ENCODE data around the gene SLC35F1.
"Not testable (repeated sequence)": the region's sequence is repeated elsewhere in the genome, so short reads cannot be mapped to it uniquely, and the experiment has no call there.

The SLC35F1 gene

DNA sequence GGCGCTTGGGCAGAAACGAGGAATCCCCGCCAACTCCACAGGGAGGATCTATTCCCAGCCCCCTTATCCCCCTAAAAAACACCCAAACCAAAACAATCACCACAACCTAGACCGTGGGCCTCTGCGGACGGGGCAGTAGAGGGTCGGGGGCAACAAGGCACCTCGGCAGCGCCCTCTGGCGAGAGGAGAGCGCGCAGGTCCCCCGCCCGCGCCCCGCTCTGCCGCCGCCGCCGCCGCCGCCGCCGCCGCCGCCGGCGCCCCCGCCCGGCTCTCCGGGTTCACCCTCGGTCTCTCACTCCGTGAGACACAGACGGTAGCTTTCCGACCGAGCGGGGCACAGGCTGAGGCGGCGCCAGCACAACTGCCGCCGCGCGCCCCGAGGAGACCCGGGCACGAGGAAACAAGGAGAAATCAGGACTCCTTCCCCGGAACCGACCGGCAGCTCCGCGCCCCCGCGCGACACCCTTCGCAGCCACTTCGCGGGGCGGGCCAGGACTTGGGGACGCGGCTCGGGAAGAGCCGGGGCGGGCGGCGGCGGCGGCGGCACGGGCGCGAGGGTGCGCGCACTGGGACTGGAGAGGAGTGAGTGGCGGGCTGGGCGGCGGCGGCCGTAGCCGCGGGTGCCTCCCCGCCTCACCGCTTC, at the start of gene SLC35F1:
SLC35F1 (plus strand) TSS at position 307 of the 643 bp plus-strand sequence.
- DNase-seq (ENCODE audit: low spot score): no peak

DNA sequence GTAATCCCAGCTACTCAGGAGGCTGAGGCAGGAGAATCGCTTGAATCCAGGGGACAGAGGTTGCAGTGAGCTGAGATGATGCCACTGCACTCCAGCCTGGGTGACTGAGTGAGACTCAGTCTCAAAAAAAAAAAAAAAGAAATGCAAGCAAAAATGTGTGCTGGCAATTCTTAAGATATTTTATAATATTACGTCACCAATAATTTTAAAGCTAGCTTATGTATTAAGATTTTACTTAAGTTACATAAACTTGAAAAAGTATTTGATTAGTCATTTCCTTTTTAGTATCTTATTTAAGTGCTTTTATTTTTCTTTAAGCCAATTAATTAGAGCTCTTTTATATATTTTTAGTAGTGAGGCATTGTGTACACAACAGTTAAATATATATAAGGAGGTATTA, 48.5 kb upstream of the SLC35F1 start:
- DNase-seq (ENCODE audit: low spot score): not testable (repeated sequence)

DNA sequence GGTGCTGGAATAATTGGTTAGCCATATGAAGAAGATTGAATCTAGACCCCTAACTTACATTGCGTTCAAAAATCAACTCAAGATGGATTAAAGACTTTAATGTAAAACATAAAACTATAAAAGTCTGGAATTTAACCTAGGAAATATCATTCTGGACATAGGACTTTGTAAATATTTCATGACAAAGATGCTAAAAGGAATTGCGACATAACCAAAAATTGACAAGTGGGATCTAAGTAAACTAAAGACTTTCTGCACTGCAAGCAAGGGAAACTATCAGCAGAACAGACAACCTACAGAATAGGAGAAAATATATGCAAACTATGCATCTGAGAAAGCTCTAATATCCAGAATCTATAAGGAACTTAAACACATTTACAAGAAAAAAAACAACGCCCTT, 45.5 kb upstream of the SLC35F1 start:
- DNase-seq (ENCODE audit: low spot score): no peak

DNA sequence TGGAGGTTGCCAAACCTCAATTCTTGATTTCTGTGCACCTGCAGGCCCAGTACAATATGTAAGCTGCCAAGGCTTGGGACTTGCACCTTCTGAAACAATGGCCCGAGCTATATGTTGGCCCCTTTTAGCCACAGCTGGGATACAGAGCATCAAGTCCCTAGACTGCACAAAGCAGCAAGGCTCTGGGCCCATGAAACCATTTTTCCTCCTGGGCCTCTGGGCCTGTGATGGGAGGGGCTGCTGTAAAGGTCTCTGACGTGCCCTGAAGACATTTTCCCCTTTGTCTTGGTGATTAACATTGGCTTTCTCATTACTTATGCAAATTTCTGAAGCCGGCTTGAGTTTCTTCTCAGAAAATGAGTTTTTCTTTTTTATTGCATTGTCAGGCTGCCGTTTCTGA, 40.5 kb upstream of the SLC35F1 start:
- DNase-seq (ENCODE audit: low spot score): no peak

DNA sequence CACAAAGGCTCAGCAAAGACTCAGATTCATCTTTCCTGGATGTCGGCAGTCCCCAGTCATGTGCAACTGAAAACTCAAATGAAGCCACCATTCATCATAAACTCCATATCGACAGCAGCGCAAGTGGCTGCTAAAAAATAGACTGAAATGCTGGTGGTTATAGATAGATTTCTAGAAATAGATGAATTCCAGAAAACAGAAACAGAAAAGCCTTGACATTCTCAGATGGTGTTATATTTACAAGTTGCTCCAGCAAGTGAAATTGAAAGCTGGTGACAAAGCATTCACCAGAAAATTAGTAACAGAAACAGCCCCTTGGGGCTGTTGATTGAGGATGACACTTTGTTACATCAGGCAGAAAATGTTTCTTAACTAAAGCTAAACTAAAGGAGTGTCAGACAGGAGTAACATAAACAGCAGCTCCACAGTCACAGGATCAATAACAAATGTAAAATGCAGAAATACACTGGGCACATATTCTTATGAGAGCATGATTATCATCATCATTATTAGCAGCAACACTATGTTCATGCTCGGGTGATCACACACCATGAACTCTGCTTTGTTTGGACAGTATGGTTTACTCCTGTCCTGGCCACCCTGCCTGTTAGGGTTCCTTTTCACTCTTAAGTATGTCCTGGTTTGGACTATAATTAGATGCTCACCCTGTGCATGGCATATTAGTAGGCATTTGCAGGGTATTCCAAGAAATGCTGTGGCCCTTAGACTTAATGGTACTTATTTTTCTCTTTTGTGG, 36.4 kb upstream of the SLC35F1 start:
- no peak for DNase-seq (ENCODE audit: low spot score)

DNA sequence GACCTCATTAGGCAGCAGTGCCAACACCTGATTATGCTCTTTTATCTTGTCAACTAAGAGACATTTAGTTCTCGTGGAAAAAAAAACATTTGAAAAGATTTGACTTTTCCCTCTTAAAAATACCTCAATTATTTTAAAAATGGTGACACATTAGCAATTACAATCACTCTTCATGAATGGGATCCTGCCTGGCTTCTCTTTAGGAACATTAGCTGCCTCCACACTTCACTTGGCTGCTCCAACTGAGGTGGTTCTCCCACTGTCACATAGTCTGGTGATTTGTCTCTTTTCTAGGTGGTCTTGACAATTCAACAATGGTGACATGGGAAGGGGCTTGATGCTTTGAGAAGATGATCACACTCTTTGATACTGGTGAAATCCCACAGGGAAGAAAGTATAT, 26.2 kb upstream of the SLC35F1 start:
- no peak for DNase-seq (ENCODE audit: low spot score)

DNA sequence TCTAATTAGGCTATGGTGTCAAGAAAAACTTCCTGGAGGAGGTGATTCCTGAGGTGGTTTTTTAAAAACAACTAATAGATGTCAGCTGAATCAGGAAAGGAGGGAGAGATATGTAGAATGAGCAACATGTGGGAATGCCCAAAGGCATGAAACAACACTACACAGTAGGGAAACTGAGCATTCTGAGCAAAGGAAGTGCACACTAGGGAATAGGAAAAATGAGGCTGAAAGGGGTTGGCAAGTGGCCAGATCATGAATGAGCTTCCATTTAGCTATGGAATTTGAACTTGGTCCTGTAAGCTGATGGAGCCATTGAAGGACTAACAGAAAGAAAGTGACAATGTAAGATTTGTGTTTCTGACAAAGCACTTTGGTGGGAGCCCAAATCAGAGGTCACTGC, 16.9 kb upstream of the SLC35F1 start:
- no peak for DNase-seq (ENCODE audit: low spot score)

DNA sequence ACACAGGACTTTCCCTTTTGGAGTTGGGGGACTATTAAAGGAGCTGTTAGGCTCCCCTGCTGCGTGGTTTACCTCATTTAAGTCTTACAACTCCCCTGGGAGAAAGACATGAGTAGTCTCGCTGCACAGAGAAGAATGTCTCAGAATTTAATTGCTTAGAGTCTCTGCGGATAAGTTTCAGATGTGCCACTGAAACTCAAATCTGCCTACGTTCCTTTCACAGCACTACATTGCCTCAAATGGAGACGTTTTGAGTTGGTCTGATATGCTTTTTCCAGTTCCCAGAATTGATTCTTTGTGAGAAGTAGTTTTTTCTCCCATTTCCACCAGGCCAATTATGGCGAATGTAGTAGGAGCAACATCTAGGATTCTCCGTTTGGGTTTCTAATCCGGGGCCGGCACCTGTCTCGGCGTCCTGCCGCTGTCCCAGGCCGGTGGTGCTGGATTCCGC, 532 bp upstream of the SLC35F1 start:
- DNase-seq (ENCODE audit: low spot score): no peak

DNA sequence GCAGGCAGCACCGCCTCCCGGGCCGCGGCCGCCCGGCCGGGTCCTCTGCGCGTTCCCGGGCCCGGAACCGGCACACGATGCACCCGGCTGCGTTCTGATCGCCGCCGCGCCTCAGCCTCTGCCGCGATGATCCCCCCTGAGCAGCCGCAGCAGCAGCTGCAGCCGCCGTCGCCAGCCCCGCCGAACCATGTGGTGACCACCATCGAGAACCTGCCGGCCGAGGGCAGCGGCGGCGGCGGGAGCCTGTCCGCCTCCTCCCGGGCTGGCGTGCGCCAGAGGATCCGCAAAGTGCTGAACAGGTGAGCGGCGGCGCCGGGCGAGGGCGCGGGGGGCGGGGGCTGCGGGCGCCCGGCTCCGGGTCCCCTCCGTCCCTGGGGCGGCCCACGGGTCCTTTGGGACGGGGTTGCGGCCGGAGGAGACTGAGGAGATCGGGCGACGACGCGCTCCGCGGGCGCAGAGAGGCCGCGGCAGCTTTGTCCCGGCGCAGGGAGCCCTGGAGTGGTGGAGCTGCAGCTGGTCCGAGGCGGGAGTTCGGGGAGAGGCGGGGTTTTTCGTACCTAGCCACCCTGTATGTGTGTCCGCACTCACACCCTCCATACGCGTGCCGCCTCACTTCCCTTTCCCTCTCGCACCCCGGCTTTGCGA, 659 bp downstream of the SLC35F1 start:
- no peak for DNase-seq (ENCODE audit: low spot score)

DNA sequence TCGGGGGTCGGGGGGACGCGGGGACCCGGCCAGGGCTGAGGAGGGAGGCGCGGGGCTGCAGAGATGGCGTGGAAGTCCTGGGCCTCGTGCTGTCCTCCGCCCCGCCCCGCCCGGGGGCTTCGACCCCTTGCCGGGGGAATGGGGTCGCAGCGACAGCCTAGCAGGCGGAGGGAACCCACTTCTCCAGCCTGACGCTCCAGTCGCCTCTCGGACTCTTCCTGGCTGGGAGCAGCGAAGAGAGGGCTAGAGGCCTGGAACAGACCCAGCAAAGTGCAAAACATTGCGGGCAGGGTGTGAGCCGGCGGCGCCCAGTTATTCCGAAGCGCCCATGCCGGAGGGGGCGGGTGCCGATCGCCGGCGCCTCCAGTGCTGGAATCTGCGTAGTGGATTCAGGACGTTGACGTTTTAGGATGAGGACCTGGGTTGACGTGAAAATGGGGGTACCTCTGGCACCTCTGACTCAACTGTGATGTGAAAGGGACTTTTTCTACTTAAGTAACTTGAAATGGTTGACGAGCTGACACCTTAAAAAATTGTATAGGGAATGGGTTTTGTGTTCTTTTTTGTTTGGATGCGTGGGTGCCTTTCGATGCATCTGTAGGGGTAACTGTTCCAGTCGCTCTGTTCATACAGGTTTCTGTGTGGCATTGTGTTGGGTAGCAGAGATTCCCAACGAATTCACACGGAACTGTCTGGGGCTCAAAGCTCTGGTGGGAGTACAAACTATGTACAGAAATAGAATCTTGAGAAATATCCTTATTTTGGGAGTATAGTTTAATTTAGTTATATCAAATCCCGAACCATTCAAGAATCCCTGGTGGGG, 1.4 kb downstream of the SLC35F1 start:
- no peak for DNase-seq (ENCODE audit: low spot score)

DNA sequence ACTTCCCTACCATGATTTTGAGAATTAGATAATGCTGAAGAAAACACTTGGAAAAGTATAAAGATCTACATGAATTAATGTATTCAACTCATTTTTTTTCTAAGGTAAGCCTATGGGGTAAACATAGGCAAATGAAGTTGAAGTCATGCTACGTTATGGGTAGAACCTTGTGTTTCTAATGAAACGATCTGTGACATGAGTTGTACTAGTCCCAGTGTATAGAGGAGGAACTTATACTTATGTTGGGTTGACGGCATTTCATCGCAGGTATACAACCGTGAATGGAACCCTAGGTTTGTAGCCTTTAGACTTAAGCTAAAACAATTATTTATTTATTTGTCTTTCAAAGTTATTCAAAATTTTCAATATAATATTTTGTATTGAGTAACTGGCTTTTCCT, 2.6 kb downstream of the SLC35F1 start:
- no peak for DNase-seq (ENCODE audit: low spot score)

DNA sequence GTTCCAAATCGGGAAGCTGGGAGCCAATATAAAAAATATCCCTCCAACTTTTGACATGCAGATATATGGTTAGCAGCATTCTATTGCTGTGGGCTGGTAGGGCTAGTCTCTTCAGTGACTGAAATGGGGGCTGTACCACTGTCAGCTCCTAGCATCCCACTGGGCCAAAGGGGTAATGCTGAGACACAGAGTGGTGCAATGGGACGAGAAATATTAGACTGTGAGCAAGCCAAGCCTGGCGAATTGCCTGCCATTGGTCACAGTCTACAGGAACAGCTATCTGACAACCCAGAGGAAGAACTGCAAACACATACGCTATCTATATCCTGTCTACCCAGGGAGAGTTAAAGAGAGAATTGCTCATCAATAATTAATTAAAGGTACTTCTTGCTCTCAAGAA, 3.5 kb downstream of the SLC35F1 start:
- no peak for DNase-seq (ENCODE audit: low spot score)

DNA sequence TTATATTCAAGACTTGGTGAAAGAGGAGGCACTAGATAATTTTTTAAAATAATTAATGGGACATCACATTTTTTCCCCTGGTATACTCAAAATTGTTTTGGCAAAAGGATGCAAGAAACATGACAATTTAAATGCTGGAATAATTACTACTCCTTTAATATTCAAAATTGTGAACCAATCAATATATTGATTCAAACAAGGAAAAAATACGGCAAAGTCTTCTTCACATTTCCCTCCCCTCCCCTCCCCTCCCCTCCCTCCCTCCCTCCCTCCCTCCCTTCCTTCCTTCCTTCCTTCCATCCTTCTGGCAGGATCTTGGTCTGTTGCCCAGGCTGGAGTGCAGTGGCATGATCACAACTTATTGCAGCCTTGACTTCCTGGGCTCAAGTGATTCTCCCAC, 4.1 kb downstream of the SLC35F1 start:
- no peak for DNase-seq (ENCODE audit: low spot score)

DNA sequence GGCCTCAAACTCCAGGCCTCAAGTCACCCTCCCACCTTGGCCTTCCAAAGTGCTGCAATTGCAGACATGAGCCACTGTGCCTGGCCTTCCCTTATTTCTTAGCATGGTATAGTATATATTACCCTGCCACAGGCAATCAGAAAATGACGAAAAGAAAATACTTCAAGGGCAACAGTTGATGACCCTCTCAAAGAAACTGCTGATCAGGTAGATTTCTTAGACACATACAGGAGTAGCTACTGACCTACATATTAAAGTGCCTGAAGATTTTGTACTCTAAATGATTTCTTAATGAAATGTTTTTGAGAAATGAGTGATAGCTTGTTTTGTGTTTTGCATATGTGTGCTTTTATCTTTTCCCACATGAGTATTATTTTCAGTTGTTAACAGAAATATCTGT, 4.6 kb downstream of the SLC35F1 start:
- no peak for DNase-seq (ENCODE audit: low spot score)

DNA sequence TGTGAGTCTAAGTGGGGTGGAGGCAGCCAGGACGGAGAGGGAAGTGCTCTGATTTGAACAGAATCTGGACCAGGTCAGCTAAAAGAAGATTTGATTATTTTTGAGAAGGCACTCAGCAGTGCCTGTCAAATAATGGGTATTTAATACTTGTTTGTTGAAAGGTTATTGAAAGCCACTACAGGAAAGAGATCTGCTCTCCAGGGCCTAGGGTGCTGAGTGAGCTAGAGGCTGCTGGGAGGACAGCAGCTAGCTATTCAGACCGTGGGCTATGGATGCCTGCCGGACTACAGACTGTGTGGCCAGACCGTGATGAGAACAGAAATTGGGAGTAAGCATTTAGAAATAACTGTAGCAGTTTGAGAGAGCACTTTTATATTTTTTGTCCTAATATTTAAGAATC, 8.8 kb downstream of the SLC35F1 start:
- DNase-seq (ENCODE audit: low spot score): no peak

DNA sequence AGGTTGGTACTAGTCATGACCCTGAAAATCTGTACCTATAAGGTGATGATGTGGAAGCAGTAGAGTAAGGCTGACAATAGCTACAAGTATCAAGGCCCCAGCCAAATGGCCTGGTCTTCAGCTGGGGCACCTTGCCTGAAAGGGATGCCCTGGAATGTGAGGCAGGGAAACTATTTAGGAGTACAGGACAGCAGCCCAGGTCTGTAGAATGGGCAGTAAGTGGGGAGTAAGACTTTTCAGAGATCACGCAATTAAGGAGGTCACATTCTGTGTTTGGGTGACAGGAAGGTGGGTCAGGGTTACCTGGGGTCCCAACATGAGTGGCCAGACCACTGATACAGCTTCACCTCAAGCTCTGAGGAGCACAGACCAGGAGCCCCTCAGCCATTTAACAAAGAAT, 9.4 kb downstream of the SLC35F1 start:
- DNase-seq (ENCODE audit: low spot score): no peak

DNA sequence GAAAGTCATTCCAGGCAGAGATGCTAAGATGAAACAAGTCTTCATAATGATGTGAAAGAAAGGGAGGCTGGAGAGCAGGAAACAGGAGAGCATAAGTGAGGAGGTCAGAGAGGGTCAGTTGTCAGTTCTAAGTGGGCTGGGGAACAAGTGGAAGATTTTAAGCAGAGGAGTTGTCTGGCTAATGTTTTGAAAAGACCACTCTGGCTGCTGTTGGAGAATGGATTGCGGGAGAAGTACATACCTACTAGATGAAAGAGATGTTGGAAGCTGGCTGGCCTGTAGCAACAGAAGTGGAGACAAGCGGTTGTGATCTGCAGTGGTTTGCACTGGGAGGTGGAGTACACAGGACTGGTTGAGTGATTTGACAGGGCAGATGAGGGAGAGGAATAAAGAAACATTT, 10.1 kb downstream of the SLC35F1 start:
- no peak for DNase-seq (ENCODE audit: low spot score)

DNA sequence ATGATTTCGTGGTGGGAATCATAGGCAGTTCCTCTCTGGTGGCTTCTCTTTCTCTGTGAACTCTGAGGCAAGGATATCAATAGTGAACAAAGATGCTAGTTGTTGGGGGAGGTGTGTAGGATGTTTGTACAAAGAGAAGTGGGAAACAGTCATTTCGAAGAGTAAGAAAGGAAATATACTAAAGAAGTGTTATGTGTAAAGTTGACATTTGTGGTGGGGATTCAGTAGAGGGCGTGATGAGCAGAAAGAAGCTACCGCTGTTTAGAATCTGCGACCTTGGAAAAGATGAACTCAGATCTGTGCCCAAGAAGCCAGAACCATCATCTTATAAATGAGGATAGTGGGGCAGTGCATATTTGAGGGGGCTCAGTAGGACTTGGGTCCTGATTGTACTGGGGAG, 11.4 kb downstream of the SLC35F1 start:
- DNase-seq (ENCODE audit: low spot score): no peak

DNA sequence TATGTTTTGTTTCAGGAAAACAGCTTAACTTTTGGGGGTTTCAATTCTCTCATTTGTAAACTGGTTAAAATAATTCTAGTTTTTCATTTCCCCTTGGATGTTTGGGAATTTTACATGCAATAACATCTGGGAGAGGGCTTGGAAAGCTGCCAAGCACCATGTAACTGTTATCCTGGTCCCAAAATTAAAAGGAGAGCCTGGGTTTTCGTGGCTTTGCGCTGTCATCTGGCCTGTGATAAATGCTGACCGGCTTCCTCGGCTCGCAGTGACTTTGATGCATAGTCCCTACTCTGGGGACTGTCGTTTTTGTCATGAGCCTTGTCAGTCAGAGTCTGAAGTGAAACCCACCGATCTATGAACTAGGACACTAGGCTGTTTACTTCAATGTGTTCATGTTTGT, 12.2 kb downstream of the SLC35F1 start:
- DNase-seq (ENCODE audit: low spot score): no peak

DNA sequence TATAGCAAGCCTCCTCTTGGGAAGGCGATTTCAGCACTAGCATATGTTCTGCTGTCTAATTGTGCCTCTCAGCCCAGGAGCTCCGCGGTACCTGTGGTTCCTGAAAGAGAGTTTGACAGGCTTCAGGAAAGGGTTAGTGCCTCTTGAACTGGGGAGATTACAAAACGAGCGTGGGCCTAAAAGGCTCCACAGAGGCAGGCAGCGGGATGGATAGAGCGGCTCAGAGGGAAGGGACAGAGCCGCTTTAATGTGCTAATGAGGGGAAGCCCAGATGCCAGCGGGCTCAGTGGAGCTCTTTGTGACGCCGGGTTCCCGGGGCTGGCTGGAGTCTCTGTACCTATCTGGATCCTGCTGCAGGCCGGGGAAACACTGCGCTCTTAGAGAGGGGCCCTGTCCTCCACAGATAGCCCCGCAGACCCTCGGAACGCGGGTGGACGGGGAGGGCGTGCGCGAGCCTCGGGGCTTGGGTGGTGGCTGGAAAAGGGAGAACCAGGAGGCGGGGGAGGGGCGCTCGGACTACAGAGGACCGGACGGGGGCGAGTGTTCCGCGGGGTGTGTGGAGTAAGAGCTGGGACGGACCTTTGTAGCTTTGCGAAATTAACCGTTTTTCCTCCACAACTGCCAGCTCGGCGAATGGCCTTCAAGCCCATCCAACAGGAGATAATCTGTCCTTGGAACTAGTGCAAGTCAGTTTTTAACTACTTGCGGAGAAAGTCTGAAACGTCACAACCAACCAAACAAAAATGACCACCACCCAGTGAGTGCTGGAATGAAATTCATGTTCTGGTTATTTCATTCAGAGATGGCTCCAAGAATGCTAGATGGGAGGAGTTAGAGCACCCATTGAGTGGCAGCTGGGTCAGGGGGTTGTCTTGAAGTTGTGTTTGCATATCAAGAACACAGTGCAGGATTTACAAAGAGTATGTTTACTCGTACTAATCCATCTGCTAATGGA, 13.0 kb downstream of the SLC35F1 start:
- DNase-seq (ENCODE audit: low spot score): no peak

DNA sequence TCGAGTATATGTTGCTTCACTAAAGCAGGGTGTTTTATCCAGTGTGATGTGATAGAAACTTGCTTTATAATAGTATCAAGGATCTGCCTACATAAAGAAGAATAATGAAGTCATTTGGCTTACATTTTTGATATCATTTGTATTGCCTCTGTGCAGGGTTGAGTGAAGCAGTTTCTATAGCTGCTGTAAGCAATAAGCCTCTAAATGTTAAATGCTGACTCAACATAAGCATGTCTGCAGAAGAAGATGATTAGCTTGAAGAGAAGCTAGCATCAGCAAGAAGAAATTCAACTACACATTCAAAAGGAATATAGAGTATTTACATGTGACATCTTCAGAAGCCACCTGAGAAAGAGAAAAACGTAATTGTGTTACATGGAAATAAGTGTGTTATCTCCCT, 17.6 kb downstream of the SLC35F1 start:
- DNase-seq (ENCODE audit: low spot score): no peak

Data from RKO (cell line).